Kidney (tissue), 14 donors: ENCODE results near the gene IGFLR1. TPM values are rescaled to one million over a fixed set of nuclear protein-coding genes. Genes with fewer than 3 reads are reported as not detected.

Experiments
- DNase-seq, 5 donors: peaks; one replicate each; pipeline ENCODE4 v3.0.0-alpha.2; 2013 to 2020
- FAIRE-seq: peaks from 2 replicates; lab custom pipeline; 2012; peaks lifted over from hg19 to GRCh38; lab: Jason Lieb, UNC
- H3K27ac ChIP-seq, 2 donors: one replicate each; pipeline ENCODE4 v1.7.0; 2013; ENCODE audit warnings: low read depth in 2 of 2, low read length in 2 of 2, inconsistent platforms in 1 of 2
- H3K27me3 ChIP-seq: one replicate; pipeline ENCODE4 v1.7.1; 2013; ENCODE audit warnings: low read length, inconsistent platforms; ENCODE audit not compliant: control insufficient read depth, insufficient read depth
- H3K36me3 ChIP-seq, 3 donors: one replicate each; pipeline versions ENCODE4 v1.7.0 to v1.7.1; 2013; ENCODE audit warnings: low read length in 3 of 3, control low read depth in 1 of 3, inconsistent platforms in 1 of 3; ENCODE audit not compliant: insufficient read depth in 3 of 3, control insufficient read depth in 2 of 3
- H3K4me1 ChIP-seq, 3 donors: one replicate each; pipeline versions ENCODE4 v1.7.0 to v1.7.1; 2013; ENCODE audit warnings: low read length in 3 of 3, inconsistent platforms in 1 of 3, low read depth in 1 of 3; ENCODE audit not compliant: control insufficient read depth in 2 of 3, insufficient read depth in 2 of 3
- H3K4me3 ChIP-seq, 3 donors: one replicate each; pipeline versions ENCODE4 v1.7.0 to v1.8.1; 2013; ENCODE audit warnings: low read length in 3 of 3, control low read depth in 1 of 3, inconsistent platforms in 1 of 3
- H3K9ac ChIP-seq, 3 donors: one replicate each; pipeline versions ENCODE4 v1.7.0 to v1.7.1; 2013; ENCODE audit warnings: low read length in 3 of 3, control low read depth in 1 of 3, inconsistent platforms in 1 of 3
- H3K9me3 ChIP-seq, 3 donors: one replicate each; pipeline versions ENCODE4 v1.7.0 to v1.7.1; 2013; ENCODE audit warnings: low read length in 3 of 3, control low read depth in 1 of 3, inconsistent platforms in 1 of 3; ENCODE audit not compliant: control insufficient read depth in 2 of 3, insufficient read depth in 1 of 3
- intact Hi-C: fragments of 100-400 bp; cut with DNase I; formaldehyde crosslinking; loops from one replicate; pipeline ENCODE4 v1.11.1; 2022
- polyA plus RNA-seq: library from polyadenylated mRNA; stranded (reverse); fragments of 350-450 nt; fragmentation: Illumina TruSeq; extraction: RNeasy Lipid Tissue Mini Kit (QIAGEN cat#74804); gene quantifications from one replicate; pipeline ENCODE4 v1.2.3, GENCODE V29; 2014; ENCODE audit warnings: low read depth, low replicate concordance; ENCODE audit not compliant: insufficient read depth
- total RNA-seq: library from RNA; stranded (reverse); fragmentation: NEBNext Ultra II Directional; extraction: Animal tissue kit (Norgen Biotek cat#: 25700); gene quantifications from one replicate; pipeline ENCODE4 v1.2.1, GENCODE V29; 2021
- TF ChIP-seq, protein P1 (sequence below): IDR thresholded peaks from 3 replicates; pipeline ENCODE4 v1.5.1; 2012; ENCODE audit warnings: mild to moderate bottlenecking, moderate library complexity, borderline replicate concordance; ENCODE audit not compliant: insufficient read depth; ENCODE audit errors: extremely low read depth
- donor health status: control.
- donor health status: control.
- donor health status: control.
- donor health status: control.
- donor health status: control.
- donor health status: DM: yes; HTN: yes; CAD: no.
- donor health status: Normal renal cell carcinoma (clear cell type).

IGFLR1 gene
- total and polyA plus RNA-seq, 2 donors from 2014 or later = 22.3 to 26.0 TPM

DNA sequence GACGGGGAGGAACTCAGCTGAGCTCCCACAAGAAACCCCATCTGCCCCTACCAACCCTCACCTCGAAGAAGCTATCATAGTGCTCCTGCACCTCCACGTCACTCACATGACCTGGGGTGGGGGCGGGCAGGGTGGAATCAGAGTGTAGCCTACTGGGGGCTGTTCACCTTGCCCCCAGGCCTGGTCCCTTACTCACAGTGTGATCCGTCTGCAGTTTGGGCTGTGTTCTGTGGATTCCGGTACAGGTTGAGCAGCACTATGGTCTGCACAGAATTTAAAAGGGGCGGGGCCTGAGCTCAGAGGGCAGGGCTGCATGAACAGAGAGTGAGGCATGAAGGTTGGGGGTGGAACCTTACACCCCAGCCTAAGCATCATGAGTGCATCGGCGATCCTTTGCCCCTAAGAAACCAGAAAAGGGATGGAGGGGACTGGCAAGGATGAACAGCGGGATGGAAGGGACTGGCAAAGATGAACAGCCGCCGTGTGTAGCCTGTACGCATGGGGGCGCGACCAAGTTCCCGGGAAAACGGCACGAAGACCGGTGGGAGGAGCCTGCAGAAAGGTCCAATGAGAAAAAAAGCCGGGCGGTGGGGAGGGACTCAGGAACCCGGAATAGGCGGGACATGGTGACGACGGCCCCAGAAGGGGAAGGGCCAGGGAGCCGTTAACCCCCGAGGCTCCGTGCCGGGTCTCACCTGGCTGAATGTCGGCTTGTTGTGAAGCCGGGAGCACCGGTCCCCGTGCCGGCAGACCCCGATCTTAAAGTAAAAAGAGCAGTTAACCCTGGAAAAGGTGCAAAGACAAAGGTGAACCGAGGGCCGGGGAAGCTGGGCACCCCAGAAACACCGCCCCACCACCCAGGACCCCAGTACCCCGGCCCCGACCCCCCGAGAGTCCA lies 2.4 kb upstream of the IGFLR1 start:
- Histone ChIP-seq H3K27me3 (no peaks in the 10 kb centered on the region), H3K4me1 (peaks cover 2 to 24% (median 9%) of the 10 kb centered on the region in 3 donors), H3K36me3 (no peaks in the 10 kb centered on the region), H3K9ac (peak overlapping the region in 2 of 3 donors; percentile 61 to 90), H3K9me3 (no peaks in the 10 kb centered on the region), H3K27ac (peak overlapping the region; percentile 99 to 100), H3K4me3 (peak overlapping the region; percentile 79 to 99 (median 94))
- intact Hi-C loops = no loop called here
- TF ChIP-seq, protein P1, sequence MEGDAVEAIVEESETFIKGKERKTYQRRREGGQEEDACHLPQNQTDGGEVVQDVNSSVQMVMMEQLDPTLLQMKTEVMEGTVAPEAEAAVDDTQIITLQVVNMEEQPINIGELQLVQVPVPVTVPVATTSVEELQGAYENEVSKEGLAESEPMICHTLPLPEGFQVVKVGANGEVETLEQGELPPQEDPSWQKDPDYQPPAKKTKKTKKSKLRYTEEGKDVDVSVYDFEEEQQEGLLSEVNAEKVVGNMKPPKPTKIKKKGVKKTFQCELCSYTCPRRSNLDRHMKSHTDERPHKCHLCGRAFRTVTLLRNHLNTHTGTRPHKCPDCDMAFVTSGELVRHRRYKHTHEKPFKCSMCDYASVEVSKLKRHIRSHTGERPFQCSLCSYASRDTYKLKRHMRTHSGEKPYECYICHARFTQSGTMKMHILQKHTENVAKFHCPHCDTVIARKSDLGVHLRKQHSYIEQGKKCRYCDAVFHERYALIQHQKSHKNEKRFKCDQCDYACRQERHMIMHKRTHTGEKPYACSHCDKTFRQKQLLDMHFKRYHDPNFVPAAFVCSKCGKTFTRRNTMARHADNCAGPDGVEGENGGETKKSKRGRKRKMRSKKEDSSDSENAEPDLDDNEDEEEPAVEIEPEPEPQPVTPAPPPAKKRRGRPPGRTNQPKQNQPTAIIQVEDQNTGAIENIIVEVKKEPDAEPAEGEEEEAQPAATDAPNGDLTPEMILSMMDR = no peak
- FAIRE-seq (no peak), DNase-seq (peak; percentile 97 to 99 (median 98))

DNA sequence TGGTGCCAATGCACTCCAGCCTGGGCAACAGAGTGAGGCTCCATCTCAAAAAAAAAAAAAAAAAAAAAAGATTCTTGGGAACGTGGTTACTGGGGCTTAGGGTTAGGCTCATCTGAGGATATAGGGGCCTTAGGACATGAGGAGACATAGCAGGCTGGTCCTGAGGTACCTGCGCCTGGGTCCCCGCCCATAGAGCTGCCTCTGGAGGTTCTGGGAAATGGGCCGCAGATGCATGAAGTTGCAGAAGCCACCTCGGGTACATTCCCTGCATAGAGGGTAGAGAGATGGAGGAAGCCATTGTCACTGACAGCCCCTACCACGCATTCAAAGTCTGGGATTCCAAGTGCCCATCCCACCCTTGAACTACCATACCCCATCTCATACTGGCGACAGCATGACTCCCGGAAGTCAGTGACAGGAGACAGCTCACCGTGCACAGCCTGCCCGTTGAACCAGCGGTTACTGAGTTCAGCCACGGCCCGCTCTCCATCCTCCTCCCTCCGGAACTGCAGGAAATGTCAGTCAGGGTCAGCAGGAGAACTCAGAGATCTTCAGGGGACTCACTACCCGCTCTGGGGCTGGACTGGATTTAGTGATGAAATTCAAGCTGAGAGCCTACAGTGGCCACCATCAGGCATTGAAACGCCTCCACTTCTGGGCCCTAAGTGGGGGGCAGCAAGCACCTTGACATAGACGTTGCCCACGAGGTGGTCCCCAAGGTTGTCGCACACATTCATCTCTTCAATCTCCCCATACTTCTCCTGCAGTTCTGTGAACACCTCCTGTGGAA lies 1.6 kb upstream of the IGFLR1 start:
- peaks cover 2 to 21% (median 4%) of the 10 kb centered on the region in 3 donors for H3K4me1 ChIP-seq
- H3K27me3 ChIP-seq = no peaks in the 10 kb centered on the region
- H3K36me3 ChIP-seq = no peaks in the 10 kb centered on the region
- no peak overlapping the region for H3K9ac ChIP-seq
- no peaks in the 10 kb centered on the region for H3K9me3 ChIP-seq
- intact Hi-C loops = no loop called here
- peak in 2 of 5 donors; percentile 62 to 77 for DNase-seq
- H3K4me3 ChIP-seq = peak overlapping the region in 2 of 3 donors; percentile 94 to 99
- FAIRE-seq = no peak
- no peak overlapping the region for H3K27ac ChIP-seq
- TF ChIP-seq, protein P1 = no peak

DNA sequence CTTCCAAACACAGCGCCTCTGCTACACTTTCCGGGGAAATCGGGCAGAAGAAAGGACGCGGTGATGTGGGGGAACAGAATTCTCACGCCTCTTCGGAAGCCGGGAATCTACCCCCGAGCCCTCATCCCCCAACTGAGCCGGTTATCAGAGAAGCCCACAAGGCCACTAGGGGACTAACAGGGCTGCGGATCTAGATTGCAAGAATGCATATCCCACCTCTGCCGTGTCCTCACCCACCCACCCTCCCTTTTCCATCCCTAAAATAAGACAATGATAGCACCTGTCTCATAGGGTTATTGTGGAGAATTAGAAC lies 1.1 kb downstream of the IGFLR1 start:
- FAIRE-seq = no peak
- intact Hi-C loops = no loop called here

More for the DNA sequence above, 1.1 kb downstream of the IGFLR1 start:
- Histone ChIP-seq H3K9ac (peak overlapping the region in 2 of 3 donors; percentile 45 to 65), H3K4me3 (peak overlapping the region in 2 of 3 donors; percentile 68 to 75), H3K9me3 (no peaks in the 10 kb centered on the region), H3K27me3 (no peaks in the 10 kb centered on the region), H3K27ac (peak overlapping the region; percentile 71 to 87), H3K4me1 (peaks cover 0 to 15% (median under 1%) of the 10 kb centered on the region in 3 donors), H3K36me3 (peaks cover 2 to 10% (median 8%) of the 10 kb centered on the region in 3 donors)
- DNase-seq = no peak
- TF ChIP-seq, protein P1 = no peak
